22Rv1 (cell line): ENCODE data around the gene VILL.

Experiments
- H3K27ac ChIP-seq: fragments of 450-650 bp; 2 replicates; pipeline ENCODE4 v1.5.1; 2017
- ZFX ChIP-seq: fragments of 450-650 bp; IDR thresholded peaks from 2 replicates; pipeline ENCODE4 v1.6.1; 2017; ENCODE audit warnings: antibody characterized with exemption, borderline replicate concordance
- TF ChIP-seq, protein P1 (sequence below): fragments of 450-650 bp; IDR thresholded peaks from 2 replicates; pipeline ENCODE4 v1.5.1; 2017; ENCODE audit warnings: mild to moderate bottlenecking

The VILL gene

DNA sequence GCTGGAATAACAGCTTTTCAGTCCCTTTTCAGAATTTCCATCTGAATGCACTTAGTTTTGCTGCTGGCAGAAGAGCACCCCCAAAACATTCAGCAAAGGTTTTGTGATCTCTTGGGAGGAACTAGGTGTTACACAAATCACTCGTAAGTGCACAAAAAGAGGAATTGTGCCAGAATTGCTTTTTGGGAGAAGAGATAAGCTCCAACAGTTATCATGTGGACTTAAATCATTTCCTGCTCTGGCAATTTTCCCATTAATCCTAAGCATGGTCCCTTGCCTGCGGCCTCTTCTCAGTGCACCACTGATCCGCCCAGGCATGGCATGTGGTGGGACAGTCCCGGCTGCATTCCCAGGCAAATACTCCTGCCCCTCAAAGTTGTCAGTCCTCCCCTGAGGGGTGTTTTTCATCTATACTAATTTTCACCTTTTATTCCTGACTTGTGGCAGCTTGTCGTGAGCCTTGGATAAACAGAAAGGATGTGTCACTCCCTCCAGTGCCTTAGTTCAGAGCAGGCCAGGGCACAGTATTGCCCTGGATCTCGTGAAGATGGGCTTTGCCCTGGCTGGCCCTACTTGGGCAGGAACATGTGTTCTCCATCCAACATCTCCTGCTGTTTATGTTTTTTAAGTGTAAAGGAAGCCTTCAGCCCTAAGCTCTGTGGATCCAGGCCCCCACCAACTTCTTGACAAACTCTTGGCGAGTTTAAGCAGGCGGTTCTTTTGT, 44.6 kb upstream of the VILL start:
- H3K27ac ChIP-seq, result peak overlapping the region; percentile 42
- TF ChIP-seq ZFX, result no peak
- TF ChIP-seq, protein P1, sequence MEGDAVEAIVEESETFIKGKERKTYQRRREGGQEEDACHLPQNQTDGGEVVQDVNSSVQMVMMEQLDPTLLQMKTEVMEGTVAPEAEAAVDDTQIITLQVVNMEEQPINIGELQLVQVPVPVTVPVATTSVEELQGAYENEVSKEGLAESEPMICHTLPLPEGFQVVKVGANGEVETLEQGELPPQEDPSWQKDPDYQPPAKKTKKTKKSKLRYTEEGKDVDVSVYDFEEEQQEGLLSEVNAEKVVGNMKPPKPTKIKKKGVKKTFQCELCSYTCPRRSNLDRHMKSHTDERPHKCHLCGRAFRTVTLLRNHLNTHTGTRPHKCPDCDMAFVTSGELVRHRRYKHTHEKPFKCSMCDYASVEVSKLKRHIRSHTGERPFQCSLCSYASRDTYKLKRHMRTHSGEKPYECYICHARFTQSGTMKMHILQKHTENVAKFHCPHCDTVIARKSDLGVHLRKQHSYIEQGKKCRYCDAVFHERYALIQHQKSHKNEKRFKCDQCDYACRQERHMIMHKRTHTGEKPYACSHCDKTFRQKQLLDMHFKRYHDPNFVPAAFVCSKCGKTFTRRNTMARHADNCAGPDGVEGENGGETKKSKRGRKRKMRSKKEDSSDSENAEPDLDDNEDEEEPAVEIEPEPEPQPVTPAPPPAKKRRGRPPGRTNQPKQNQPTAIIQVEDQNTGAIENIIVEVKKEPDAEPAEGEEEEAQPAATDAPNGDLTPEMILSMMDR, result no peak

DNA sequence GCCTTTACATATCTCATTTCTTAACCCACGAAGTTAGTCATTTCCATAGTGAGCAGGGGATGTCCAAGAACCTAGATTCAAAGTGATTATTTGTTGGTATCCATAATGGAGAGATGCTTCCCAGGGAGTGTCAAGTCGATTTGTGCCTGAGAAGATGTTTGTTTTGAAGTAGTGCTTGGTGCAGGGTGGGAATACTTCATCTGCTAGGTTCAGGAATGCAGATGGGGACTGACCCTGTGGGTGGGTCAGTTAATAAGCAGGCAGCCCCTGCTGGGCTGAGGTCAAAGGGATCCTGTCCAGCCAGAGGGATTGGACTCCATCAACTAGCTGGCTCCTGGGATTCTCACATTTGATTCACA, 44.1 kb upstream of the VILL start:
- H3K27ac ChIP-seq, result no peak overlapping the region
- TF ChIP-seq, protein P1, result no peak

DNA sequence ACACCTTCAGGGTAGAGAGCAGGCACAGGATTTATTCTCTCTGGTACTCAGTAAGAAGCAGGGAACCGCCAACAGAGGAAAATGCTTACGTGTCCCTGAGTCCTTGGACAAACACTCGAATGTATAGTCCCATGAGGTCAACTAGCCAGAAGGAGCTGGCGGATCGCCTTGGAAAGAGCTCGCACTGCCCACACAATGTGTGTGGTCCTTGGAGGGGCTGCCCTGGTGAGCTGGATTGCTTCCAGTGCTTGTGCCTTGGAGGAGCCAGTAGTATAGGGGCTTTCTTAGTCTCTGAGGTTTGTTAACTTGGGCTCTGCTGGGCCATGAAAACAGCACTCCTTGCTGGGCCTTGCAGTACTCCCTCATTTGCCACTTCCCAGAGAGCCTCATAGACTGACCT, 40.7 kb upstream of the VILL start:
- TF ChIP-seq, protein P1, result no peak
- no peak for TF ChIP-seq ZFX
- no peak overlapping the region for H3K27ac ChIP-seq

DNA sequence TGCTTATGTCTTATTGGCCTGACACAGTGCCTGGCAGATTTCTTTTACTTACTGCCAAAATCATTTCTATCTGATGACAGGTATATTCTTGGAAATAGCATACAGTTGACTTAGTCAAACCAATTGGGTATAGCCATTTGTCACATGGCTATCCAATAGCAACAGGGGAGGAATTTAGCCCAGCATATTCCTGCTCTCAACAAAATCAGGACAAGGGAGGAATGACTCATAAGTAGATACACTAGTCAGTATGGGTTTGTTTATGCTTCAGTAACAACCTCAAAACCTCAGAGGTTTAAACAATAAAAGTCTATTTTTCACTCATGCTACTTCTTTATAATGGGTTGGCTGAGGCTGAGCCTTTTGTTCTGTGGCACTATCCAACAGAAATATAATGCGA, 38.0 kb upstream of the VILL start:
- TF ChIP-seq, protein P1, result no peak
- no peak for TF ChIP-seq ZFX

DNA sequence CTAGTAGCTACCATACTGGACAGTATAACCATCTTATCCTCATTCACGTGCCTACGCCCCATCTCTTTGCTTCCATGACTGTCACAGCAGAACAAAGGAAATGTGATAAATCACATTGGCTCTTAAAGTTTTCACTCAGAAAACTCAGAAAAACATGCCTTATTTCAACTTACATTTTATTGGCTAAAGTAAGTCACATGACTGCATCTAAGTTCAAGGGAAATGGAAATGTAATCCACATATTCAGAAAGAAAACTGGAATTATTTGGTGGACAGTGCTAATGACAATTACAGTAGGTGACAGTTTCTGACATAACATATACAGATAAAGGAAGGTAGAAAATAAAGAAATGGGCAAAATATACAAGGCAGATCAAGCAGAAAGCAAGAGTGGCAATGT, 37.4 kb upstream of the VILL start:
- no peak for TF ChIP-seq ZFX
- TF ChIP-seq, protein P1, result no peak
- no peak overlapping the region for H3K27ac ChIP-seq

More for the DNA sequence above, 38.0 kb upstream of the VILL start:
- H3K27ac ChIP-seq, result no peak overlapping the region

DNA sequence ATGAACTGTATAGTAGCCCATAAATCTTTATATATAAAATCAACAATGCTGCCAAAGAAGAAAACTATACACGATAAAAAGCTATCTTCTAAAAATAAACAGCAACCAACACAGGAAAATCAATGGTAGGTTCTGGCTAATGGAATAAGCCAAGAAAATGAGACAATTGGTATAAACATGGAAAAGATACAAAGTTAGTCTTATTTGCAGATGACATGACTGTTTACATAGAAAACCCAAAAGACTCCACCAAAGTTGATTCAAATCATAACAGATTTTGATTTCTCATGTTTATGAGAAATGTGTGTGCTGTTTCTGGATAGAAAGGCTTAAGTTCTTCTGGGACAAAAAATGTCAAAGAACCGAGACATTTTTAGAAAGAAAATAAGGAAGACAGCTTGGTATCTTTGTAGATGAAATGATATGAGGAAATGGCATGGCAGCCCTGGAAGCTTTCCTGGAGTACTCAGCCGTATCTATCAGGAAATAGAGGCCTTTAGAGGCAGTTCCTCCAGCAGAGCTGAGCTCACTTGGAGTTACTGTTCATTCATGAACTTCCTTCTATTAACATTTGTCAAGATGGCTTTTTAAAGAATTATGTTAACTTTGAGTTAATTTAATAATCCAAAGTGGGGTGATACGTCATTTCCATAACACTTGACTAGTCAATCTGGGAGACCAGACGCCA, 36.7 kb upstream of the VILL start:
- H3K27ac ChIP-seq, result no peak overlapping the region
- no peak for TF ChIP-seq ZFX
- TF ChIP-seq, protein P1, result no peak

DNA sequence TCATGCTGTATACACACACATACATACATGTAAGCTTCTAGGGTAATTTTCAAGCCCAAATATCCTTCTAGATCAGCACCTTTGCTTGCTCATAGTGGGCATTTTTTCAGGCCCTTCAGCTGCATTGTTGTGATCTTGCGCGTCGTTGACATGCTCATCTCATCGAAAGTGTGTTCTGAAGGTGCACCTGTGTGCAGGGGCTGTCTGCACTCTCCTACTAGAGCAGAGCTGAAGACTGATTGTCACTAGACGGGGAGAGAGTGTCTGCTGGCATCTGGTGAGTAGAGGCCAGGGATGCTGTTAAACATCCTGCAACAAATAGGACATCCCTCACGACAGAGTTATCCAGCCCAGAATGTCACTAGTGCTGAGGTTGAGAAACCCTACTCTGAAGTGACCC, 35.7 kb upstream of the VILL start:
- H3K27ac ChIP-seq, result no peak overlapping the region
- TF ChIP-seq, protein P1, result no peak
- TF ChIP-seq ZFX, result no peak
